ENCODE results near the gene ACTR2.

DNA sequence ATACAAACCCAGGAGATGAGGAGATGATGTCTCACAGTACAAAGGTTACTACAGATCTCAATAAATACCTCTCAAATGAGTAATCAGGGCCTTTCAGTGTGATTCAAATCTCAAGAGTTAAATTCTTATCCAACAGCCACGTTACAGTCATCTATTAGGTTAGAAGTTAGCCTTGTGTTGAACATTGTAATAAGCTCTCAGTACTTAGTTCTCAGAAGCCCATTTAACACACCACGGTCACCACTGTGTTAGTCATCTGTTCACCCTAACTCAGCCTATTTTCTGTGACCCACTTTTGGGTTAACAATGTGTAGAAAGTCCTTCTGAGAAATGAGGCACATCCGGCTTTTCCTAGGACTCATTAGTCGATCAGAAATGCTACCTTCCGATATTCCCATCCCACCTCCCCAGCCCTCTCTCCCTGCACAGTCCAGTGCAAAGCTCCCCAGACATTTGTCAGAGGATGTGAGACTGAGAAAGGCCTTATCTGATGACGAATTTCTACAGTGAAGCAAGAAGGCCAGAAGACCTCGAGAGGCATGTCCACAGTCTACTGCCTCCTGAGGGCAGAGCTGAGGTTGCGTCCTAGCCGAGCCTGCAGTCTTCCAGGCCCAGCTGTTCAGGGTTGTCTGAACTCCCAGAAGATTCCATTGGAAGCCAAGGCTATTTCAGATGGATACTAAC, 92.6 kb downstream of the ACTR2 start:
- TF ChIP-seq, protein P1, sequence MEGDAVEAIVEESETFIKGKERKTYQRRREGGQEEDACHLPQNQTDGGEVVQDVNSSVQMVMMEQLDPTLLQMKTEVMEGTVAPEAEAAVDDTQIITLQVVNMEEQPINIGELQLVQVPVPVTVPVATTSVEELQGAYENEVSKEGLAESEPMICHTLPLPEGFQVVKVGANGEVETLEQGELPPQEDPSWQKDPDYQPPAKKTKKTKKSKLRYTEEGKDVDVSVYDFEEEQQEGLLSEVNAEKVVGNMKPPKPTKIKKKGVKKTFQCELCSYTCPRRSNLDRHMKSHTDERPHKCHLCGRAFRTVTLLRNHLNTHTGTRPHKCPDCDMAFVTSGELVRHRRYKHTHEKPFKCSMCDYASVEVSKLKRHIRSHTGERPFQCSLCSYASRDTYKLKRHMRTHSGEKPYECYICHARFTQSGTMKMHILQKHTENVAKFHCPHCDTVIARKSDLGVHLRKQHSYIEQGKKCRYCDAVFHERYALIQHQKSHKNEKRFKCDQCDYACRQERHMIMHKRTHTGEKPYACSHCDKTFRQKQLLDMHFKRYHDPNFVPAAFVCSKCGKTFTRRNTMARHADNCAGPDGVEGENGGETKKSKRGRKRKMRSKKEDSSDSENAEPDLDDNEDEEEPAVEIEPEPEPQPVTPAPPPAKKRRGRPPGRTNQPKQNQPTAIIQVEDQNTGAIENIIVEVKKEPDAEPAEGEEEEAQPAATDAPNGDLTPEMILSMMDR (conservative IDR thresholded peaks at IDR 0.05), result peak; percentile 65
- no peak for TF ChIP-seq EZH2 (IDR thresholded peaks at IDR 0.05; ENCODE audit: low read depth)
